T-helper 2 cell treated with Interferon-gamma antibody and Interleukin-4, amounts not matched to agents 100 ng/mL and 5 ng/mL, for 36 hours (primary cell): Measurements from ENCODE around the gene PDZD2. TPM values are rescaled to one million over a fixed set of nuclear protein-coding genes. Genes with fewer than 3 reads are reported as not detected.

ENCODE experiments used
- intact Hi-C: fragments of 100-400 bp; cut with micrococcal nuclease; formaldehyde crosslinking; loops from one replicate; pipeline ENCODE4 v1.15.1; 2023
- total RNA-seq: library from RNA; stranded (reverse); gene quantifications from 2 replicates; pipeline ENCODE4 v1.2.3, GENCODE V29; 2022

The PDZD2 gene
- total RNA-seq, 1 donor from 2014 or later: not detected

- intact Hi-C loops: no loop called here
Measured at GRCh38 chr5:32129074-32129598, 490.2 kb downstream of the PDZD2 start.

- intact Hi-C loops: no loop called here
Measured at GRCh38 chr5:32130865-32131264, 491.9 kb downstream of the PDZD2 start.

- intact Hi-C loops: no loop called here
Measured at GRCh38 chr5:32131604-32132003, 492.7 kb downstream of the PDZD2 start.

DNA sequence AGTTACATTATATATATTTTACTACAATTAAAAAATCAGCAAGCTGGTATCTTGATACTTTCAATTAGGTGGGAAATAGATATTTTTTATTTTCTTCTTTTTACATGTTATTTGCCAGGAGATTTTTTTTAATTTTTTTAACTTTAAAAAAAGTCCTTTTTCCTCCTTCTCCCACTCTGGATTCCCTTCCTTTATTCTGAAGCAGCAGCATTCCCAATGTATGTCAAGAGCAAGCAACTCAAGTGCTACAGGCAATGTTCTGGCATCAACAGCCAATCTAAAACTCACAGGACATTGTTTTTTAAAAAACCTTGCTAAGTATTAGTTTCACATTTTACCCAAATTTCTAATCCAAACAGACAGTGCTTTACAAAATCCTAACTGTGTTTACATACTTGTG is 493.8 kb downstream of the PDZD2 start:
- intact Hi-C loops: no loop called here

DNA sequence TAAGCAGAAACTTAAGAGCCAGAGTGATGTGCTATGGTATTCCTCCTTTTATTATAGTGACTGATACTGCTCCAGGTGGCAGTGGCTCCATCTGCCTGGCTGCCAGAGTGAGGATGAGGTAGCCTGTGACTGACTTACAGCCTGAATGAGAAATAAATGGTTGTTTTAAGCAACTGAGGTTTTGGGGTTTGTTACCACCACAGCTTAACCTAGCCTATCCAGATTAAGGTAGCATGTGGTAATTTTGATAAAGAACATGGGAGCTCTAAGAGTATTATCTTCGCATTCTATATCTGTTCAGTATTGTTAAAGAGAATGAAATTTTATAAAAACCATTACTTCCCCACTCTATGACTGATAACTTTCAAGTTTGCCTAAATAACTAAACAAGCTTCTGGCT is 496.2 kb downstream of the PDZD2 start:
- intact Hi-C loops: loop anchor here (5.0 kb wide), 1 partner anchor 37 kb away; the partner anchor contains the start of gene GOLPH3

DNA sequence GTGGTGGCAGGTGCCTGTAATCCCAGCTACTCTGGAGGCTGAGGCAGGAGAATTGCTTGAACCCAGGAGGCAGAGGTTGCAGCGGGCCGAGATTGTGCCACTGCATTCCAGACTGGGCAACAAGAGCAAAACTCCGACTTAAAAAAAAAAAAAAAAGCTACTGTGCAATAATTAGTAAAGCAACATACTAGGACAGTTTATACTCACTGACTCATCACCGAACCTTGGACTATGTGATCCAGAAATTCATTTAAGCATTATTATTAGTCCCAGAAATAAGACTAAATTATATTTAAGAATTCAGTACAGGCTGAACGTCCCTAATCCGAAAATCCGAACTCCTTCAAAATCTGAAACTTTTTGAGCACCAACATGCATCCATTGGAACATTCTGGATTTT is 497.4 kb downstream of the PDZD2 start:
- intact Hi-C loops: loop anchor here (5.0 kb wide), 1 partner anchor 36 kb away; the partner anchor contains the start of gene GOLPH3

DNA sequence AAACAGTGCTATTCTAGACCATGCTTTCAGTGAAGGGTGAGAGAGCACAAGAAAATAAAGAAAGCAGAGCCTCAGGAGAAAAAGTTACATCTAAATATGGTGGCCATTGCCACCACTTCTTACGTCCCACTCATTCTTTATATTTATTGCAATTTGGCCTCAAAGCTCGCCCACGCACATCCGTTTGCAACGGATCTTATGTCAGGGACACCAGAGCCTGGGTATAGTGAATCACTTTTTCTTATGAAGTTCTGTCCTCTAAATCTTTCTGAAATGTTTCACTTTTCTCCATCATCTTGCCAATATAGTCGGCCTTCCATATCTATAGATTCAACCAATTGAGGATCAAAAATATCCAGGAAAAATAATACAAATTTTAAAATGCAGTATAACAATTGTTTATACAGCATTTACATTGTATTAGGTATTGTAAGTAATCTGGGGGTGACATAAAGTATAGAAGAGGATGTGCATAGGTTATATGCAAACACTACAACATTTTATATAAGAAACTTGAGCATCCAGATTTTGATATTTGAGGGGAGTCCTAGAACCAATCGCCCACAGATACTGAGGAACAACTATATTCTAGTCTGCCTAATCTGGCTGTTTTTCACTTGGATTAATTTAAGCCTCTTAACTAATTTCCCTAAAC is 500.0 kb downstream of the PDZD2 start:
- intact Hi-C loops: loop anchor here (5.0 kb wide), 1 partner anchor 33 kb away; the partner anchor contains the start of gene GOLPH3

GRCh38 chr5:32143617-32144377 is 504.9 kb downstream of the PDZD2 start:
- intact Hi-C loops: no loop called here

DNA sequence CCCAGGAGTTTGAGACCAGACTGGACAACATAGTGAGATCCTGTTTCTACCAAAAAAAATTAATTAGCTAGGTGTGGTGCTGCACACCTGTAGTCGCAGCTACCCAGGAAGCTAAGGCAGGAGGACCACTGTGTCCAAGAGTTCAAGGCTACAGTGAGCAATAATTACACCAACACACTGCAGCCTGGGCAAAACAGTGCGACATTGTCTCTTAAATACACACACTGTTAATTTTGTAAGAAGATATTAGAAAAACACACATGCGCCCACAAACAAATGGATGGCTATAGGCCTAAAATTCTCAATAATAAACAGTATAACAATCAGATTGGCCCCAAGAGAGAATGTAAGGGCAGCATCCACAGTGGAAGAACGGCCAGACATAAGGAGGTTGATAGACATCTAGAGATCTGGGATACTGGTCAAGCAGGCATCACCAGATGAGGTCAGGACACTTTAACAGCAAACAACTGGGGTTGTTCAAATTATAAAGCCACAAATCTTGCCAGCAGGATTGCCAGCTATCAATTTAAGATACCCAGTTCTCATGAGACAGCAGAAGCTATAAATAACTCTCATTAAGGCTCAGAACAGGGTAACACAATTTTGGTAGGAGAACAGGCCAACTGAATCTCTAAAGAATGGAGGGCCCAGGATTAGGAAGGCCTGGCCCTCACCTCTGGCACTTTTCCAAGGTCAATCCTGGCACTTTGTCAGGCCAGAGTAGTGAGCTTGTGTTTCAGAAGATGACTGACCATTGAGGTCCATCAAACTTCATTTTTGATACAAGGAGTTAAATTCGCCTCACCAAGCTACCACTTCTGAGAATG is 505.7 kb downstream of the PDZD2 start:
- intact Hi-C loops: no loop called here

DNA sequence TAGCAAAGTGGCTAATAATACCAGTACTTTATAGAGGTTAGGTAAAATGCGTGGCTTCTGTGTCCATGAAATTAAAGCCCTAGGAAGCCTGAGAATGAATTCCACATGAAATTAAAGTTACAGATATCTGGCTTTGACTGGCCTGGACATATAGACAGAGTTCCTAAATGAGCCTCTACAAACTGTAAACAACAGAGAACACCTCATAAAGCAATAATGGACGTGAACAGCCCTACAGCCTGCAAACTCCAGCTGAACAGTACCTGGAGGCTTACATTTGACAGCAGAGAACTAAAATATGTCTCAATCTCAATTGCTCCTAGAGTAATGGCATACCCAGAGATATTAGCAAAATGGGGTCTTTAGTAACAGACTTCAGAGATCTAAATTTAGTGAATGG is 506.4 kb downstream of the PDZD2 start:
- intact Hi-C loops: no loop called here

DNA sequence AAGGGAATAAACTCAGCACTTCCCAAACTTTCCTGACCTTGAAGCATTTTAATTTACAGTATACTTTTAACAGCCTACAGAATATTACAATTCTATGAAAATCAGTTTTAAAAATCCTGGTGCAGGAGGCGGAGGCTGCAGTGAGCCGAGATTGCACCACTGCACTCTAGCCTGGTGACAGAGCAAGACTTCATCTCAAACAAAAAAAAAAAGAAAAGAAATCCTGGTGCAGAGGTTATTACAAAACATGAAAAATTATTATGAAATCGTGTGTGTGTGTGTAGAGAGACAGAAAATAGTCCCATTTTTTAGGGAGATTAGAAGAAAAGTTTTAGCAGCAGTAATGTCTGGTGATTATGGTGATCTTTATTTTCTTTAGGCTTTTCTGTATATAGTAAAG is 508.3 kb downstream of the PDZD2 start:
- intact Hi-C loops: no loop called here

DNA sequence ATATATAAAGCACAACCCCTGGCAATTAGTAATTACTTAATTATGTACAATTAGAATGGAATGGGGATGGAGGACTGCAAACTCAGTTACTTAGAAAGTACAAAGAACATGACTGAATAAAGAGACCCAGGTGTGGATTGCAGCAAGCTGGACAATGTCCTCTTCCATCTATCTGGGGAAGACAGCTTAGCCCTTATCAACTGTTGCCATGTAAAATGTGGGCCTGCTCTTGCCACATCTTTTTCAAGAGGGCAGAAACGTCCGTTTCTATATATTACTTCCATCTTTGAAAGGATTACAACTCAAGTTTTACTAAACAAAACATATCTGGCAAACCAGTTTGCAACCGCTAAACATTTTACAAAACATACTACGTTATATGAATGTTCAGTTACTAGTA is 509.0 kb downstream of the PDZD2 start:
- intact Hi-C loops: no loop called here

DNA sequence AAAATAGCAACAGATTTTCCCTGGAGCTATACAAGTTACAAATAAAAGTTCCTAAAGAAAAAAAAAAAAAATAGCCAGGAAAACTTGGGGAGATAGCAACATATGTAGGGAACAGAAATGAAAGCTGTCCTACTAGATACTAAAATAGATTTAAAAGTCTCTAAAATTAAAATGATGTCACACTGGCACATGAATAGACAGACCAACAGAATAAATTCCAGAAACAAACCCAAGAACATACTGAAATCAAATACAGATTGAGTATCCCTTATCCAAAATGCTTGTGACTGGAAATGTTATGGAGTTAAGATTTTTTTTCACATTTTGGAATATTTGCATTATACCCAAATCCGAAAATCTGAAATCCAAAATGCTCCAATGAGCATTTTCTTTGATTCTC is 511.4 kb downstream of the PDZD2 start:
- intact Hi-C loops: no loop called here

DNA sequence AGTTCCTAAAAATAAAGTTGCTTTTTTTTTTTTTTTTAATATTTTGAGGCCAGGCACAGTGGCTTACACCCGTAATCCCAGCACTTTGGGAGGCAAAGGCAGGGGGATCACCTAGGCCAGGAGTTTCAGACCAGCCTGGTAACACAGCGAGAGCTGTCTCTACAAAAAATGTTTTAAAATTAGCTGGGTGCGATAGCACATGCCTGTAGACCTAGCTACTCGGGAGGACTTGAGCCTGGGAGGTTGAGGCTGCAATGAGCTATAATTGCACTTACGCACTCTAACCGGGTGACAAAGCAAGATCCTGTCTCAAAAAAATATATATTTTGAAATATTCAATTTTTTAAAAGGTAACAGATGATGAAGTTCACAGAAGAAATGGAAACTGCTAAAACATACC is 512.3 kb downstream of the PDZD2 start:
- intact Hi-C loops: no loop called here

- intact Hi-C loops: no loop called here
Measured at GRCh38 chr5:32153723-32154122, 514.8 kb downstream of the PDZD2 start.

- intact Hi-C loops: no loop called here
Measured at GRCh38 chr5:32155211-32155610, 516.3 kb downstream of the PDZD2 start.

- intact Hi-C loops: no loop called here
Measured at GRCh38 chr5:32156635-32157034, 517.7 kb downstream of the PDZD2 start.

DNA sequence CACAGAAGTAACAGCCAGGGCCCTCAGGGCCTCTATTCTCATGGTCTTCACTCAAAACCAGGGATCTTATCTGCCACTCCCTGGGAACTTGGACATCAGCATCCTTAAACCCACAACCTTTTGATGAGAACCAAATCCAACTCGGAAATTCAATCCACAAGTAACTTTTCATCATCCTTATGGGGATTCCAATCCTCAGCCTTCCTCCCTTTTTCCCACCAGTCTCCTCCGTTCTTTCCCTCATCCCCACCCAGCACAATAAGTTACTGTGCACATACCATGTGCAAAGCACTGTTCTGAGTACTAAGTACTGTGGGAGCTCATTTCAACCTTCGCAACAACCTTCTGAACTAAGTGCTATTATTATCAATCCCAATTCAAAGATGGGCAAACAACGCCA is 518.1 kb downstream of the PDZD2 start:
- intact Hi-C loops: no loop called here

DNA sequence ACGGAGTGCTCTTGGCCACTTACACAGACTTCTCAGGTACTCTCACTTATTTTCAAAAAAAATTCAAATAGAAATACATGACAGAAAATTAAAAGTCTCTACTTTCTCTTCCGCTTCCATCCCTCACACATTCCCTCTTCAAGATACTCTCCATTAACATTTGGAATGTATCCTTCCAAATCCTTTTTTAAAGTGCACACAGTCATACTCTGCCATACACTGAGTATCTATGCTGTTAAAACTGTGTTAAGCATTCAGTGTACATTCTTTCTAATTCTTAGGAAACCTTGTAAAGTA is 519.7 kb downstream of the PDZD2 start:
- intact Hi-C loops: loop anchor here (2.0 kb wide), 1 partner anchor 14 kb away; no protein-coding TSS in a partner anchor

GRCh38 chr5:32159328-32160072 is 520.6 kb downstream of the PDZD2 start:
- intact Hi-C loops: loop anchor here (2.0 kb wide), 1 partner anchor 13 kb away; no protein-coding TSS in a partner anchor

GRCh38 chr5:32160228-32160627 is 521.3 kb downstream of the PDZD2 start:
- intact Hi-C loops: no loop called here
